Calu3 (cell line): ENCODE data around the gene PTPN13. TPM values are rescaled to one million over a fixed set of nuclear protein-coding genes. Genes with fewer than 3 reads are reported as not detected.

Source experiments
- BruUV-seq: library from RNA; stranded (reverse); fragments of 400-500 nt; replicated peaks from 2 replicates; lab custom pipeline; 2021; lab: Mats Ljungman, UMichigan
- CTCF ChIA-PET: fragments of 300-600 bp; sonication (Branson Sonifier 250); formaldehyde crosslinking; loops from one replicate; lab custom pipeline; 2022; ENCODE audit warnings: antibody characterized with exemption; lab: Charles Lee
- DNase-seq: peaks from one replicate; pipeline ENCODE4 v3.0.0; 2022
- H3K27ac Mint-ChIP-seq: one replicate; pipeline ENCODE4 v1.8.0; 2022; ENCODE audit warnings: mixed read lengths; ENCODE audit not compliant: unreplicated experiment
- H3K27me3 Mint-ChIP-seq: one replicate; pipeline ENCODE4 v1.8.0; 2022; ENCODE audit warnings: mixed read lengths; ENCODE audit not compliant: unreplicated experiment
- H3K36me3 Mint-ChIP-seq: one replicate; pipeline ENCODE4 v1.8.0; 2022; ENCODE audit warnings: mild to moderate bottlenecking, moderate library complexity, mixed read lengths; ENCODE audit not compliant: insufficient read depth, unreplicated experiment
- H3K4me1 Mint-ChIP-seq: one replicate; pipeline ENCODE4 v1.8.0; 2022; ENCODE audit warnings: mild to moderate bottlenecking, low read depth, mixed read lengths; ENCODE audit not compliant: unreplicated experiment
- H3K4me3 Mint-ChIP-seq: one replicate; pipeline ENCODE4 v1.8.0; 2022; ENCODE audit warnings: mild to moderate bottlenecking, low read depth, moderate library complexity, mixed read lengths; ENCODE audit not compliant: unreplicated experiment
- H3K9me3 Mint-ChIP-seq: one replicate; pipeline ENCODE4 v1.8.0; 2022; ENCODE audit warnings: low read depth, mixed read lengths; ENCODE audit not compliant: unreplicated experiment
- CTCF ChIP-seq: fragments of 200-600 bp; IDR thresholded peaks from one replicate; pipeline ENCODE4 v1.8.0; 2022; ENCODE audit warnings: antibody characterized with exemption; ENCODE audit not compliant: unreplicated experiment
- intact Hi-C: fragments of 100-400 bp; cut with micrococcal nuclease; formaldehyde crosslinking; loops from one replicate; pipeline ENCODE4 v1.10.0; 2022; ENCODE audit not compliant: unreplicated experiment
- total RNA-seq: library from RNA; stranded (reverse); gene quantifications from 2 replicates; pipeline ENCODE4 v1.2.3, GENCODE V29; 2022

The PTPN13 gene
- total RNA-seq, 1 experiment from 2014 or later: 23.3 TPM

DNA sequence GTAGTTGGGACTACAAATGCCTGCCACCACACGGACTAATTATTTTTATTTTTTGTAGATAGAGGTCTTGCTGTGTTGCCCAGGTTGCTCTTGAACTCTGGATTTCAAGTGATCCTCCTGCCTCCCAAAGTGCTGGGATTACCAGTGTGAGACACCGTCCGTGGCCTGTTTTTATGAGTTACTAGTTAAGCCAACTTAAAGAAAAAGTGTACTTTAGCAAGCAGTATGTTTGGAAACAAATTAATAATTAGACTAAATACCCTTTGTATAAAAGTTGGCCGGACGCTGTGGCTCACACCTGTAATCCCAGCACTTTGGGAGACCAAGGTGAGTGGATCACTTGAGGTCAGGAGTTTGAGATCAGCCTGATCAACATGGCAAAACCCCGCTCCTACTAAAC is 14.2 kb upstream of the PTPN13 start:
- Mint-ChIP-seq H3K4me1 (no peaks in the 10 kb centered on the region), H3K36me3 (no peaks in the 10 kb centered on the region), H3K4me3 (no peak overlapping the region), H3K27me3 (no peaks in the 10 kb centered on the region), H3K9me3 (no peaks in the 10 kb centered on the region), H3K27ac (no peak overlapping the region)
- no TSS peak for BruUV-seq
- no peak for DNase-seq
- no peak for TF ChIP-seq CTCF
- intact Hi-C loops: loop anchor here (5.0 kb wide), 1 partner anchor 83 kb away; no protein-coding TSS in a partner anchor
- CTCF ChIA-PET: no interaction called here

GRCh38 chr4:86582410-86582809 is 11.7 kb upstream of the PTPN13 start:
- Mint-ChIP-seq H3K27me3 (no peaks in the 10 kb centered on the region), H3K4me1 (peaks cover 13% of the 10 kb centered on the region), H3K36me3 (no peaks in the 10 kb centered on the region), H3K4me3 (peak overlapping the region; percentile 37), H3K27ac (no peak overlapping the region), H3K9me3 (no peaks in the 10 kb centered on the region)
- intact Hi-C loops: loop anchor here (5.0 kb wide), 1 partner anchor 85 kb away; no protein-coding TSS in a partner anchor
- no TSS peak for BruUV-seq
- CTCF ChIA-PET: no interaction called here
- peak; percentile 11 for DNase-seq
- TF ChIP-seq CTCF: no peak

DNA sequence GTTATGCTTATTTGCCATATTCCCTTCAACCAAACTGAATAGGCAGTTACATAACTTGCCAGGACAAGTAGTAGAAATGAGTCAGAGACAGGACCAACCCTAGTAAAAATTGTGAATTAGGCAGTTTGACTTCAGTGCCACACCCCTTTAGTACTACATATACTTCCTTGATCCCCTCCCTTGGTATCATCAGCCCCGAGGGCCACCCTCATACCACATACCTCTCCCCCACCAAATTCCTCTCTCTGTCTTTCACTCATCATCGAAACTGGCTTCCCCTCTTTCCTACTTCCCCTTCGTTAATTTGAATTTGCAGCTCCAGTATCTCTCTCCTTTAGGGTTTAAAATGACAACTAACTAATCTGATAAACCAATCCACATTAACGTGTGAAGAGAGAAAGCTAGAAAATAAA is 7.9 kb upstream of the PTPN13 start:
- peaks cover 13% of the 10 kb centered on the region for H3K4me1 Mint-ChIP-seq
- no peaks in the 10 kb centered on the region for H3K27me3 Mint-ChIP-seq
- DNase-seq: no peak
- H3K27ac Mint-ChIP-seq: no peak overlapping the region
- TF ChIP-seq CTCF: no peak
- no TSS peak for BruUV-seq
- no peaks in the 10 kb centered on the region for H3K9me3 Mint-ChIP-seq
- H3K36me3 Mint-ChIP-seq: no peaks in the 10 kb centered on the region
- CTCF ChIA-PET: no interaction called here
- H3K4me3 Mint-ChIP-seq: no peak overlapping the region
- intact Hi-C loops: no loop called here

DNA sequence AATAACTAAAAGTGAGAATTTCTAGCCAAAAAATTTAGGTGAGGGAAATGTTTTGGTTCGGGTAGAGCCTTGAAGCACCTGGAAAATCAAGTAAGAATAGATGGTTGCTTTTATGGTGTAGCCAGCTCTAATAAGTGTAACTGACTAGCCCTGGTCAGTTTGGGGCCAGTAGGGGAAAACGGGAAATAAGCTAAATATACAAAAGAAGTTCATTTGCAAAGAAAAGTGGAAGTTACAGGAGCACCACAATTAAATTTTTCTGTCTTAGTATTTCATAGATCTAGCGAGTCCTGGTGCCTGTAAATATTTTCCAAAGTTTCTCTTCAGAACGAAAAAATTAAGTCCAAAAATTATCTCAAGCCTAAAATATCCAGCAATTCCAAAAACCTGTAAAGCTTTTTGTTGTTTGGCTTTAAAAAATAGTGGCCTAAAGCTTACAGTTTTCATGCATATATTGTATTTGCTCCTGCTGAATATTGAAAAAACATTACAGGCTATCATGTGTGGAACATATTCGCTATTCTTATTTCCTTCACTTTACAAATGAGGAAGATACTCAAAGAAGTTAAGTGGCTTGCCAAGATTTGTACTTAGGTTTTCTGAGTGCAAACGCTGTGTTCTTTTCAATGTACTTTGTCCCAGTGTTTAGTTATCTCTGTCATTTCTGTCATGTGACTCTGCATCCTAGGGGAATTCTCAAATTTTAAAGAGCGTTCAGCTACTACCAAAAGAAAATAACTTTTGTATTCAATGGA is 7.3 kb upstream of the PTPN13 start:
- no peak for DNase-seq
- intact Hi-C loops: no loop called here
- Mint-ChIP-seq H3K4me1 (peaks cover 13% of the 10 kb centered on the region), H3K4me3 (no peak overlapping the region), H3K36me3 (no peaks in the 10 kb centered on the region), H3K9me3 (no peaks in the 10 kb centered on the region), H3K27ac (no peak overlapping the region), H3K27me3 (no peaks in the 10 kb centered on the region)
- no peak for TF ChIP-seq CTCF
- CTCF ChIA-PET: no interaction called here
- BruUV-seq: no TSS peak
